Common myeloid progenitor, CD34-positive (primary cell): ENCODE data around the gene CDRT4.
A peak's percentile ranks its signal among the peaks of the same experiment; 100 is the strongest.

Source experiments
- CTCF ChIA-PET: fragments of 350-600 bp; sonication (Branson Sonifier 250); formaldehyde crosslinking; loops from one replicate; lab custom pipeline; 2021; ENCODE audit warnings: antibody characterized with exemption; lab: Charles Lee
- POLR2A ChIA-PET: fragments of 350-600 bp; sonication (Branson Sonifier 250); formaldehyde crosslinking; loops from one replicate; lab custom pipeline; 2021; ENCODE audit warnings: antibody characterized with exemption; lab: Charles Lee
- DNase-seq, 3 donors: peaks; one replicate each; pipeline versions ENCODE4 v3.0.0 to v3.0.0-alpha.2; 2013
- H3K27ac ChIP-seq, 2 experiments: 1 replicate in 1 of 2; 2 replicates in 1 of 2; pipeline ENCODE4 v1.7.0; 2013; ENCODE audit warnings: inconsistent platforms in 2 of 2, low read length in 2 of 2, mild to moderate bottlenecking in 2 of 2, low read depth in 1 of 2, moderate library complexity in 1 of 2; ENCODE audit not compliant: severe bottlenecking in 2 of 2, insufficient read depth in 1 of 2, poor library complexity in 1 of 2
- H3K27me3 ChIP-seq, 5 experiments: replicated peaks in 2 of 5; 1 replicate in 3 of 5; 2 replicates in 2 of 5; pipeline versions ENCODE4 v1.6.1 to v1.7.0; 2013; ENCODE audit warnings: low read length in 4 of 5, mild to moderate bottlenecking in 2 of 5, moderate library complexity in 2 of 5, inconsistent platforms in 1 of 5; ENCODE audit not compliant: insufficient read depth in 5 of 5, control insufficient read depth in 4 of 5
- H3K36me3 ChIP-seq, 4 experiments: 1 replicate in 2 of 4; 2 replicates in 2 of 4; pipeline versions ENCODE4 v1.6.1 to v1.7.0; 2013; ENCODE audit warnings: low read length in 3 of 4, control low read depth in 1 of 4, mild to moderate bottlenecking in 1 of 4; ENCODE audit not compliant: control insufficient read depth in 4 of 4, insufficient read depth in 4 of 4
- H3K4me1 ChIP-seq, 4 experiments: 1 replicate in 3 of 4; 2 replicates in 1 of 4; pipeline versions ENCODE4 v1.6.1 to v1.7.1; 2013; ENCODE audit warnings: low read length in 3 of 4, mild to moderate bottlenecking in 3 of 4, control low read depth in 1 of 4, inconsistent platforms in 1 of 4, moderate library complexity in 1 of 4; ENCODE audit not compliant: control insufficient read depth in 4 of 4, insufficient read depth in 4 of 4; ENCODE audit errors: control extremely low read depth in 1 of 4
- H3K4me3 ChIP-seq, 7 experiments: 1 replicate in 4 of 7; 2 replicates in 3 of 7; pipeline versions ENCODE4 v1.5.1 to v1.7.0; 2013; ENCODE audit warnings: mild to moderate bottlenecking in 7 of 7, low read length in 6 of 7, moderate library complexity in 6 of 7, inconsistent platforms in 2 of 7, low read depth in 2 of 7, control low read depth in 1 of 7; ENCODE audit not compliant: insufficient read depth in 4 of 7, control insufficient read depth in 1 of 7; ENCODE audit errors: extremely low read depth in 1 of 7
- H3K9me3 ChIP-seq, 5 experiments: 1 replicate in 4 of 5; 2 replicates in 1 of 5; pipeline versions ENCODE4 v1.6.1 to v1.7.1; 2013; ENCODE audit warnings: low read length in 4 of 5, mild to moderate bottlenecking in 2 of 5, inconsistent platforms in 1 of 5, low read depth in 1 of 5, moderate library complexity in 1 of 5; ENCODE audit not compliant: control insufficient read depth in 4 of 5, insufficient read depth in 2 of 5; ENCODE audit errors: control extremely low read depth in 1 of 5
- WGBS: methylation state at CpG from one replicate; pipeline ENCODE4 v1.1.5; 2013; ENCODE audit not compliant: insufficient coverage; 5-methylcytosine and 5-hydroxymethylcytosine counted together

Gene CDRT4

GRCh38 chr17:15403276-15403939 lies 64.0 kb downstream of the CDRT4 start:
- Histone ChIP-seq H3K4me3 (no peak overlapping the region), H3K9me3 (no peaks in the 10 kb centered on the region), H3K27me3 (no peaks in the 10 kb centered on the region), H3K27ac (no peak overlapping the region), H3K36me3 (no peaks in the 10 kb centered on the region), H3K4me1 (peaks cover 0 to 7% (median 6%) of the 10 kb centered on the region in 4 experiments)
- ChIA-PET CTCF (no interaction called here), POLR2A (no interaction called here)
- no peak for DNase-seq
- WGBS, result 79% methylated on average over 3 of the region's 3 CpGs

DNA sequence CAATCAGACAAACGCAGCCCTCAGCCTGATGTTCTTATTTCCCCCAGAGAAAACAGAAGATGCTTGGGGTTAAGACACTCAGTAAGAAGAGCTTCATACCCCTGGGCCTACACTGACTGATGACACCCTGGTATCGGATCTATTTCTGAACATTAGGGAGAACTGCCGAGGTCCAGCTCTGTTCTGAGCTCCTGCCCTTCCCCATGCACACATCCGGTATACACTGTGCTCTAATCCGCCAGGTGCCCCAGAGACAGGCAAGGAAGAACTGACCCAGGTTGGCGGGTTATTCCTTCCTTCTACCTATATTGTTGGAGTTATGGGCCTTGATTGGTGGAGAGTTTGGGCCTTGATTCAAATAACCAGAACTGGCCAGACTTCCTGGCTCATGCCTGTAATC lies 68.0 kb downstream of the CDRT4 start:
- peaks cover 0 to 14% (median 13%) of the 10 kb centered on the region in 4 experiments for H3K4me1 ChIP-seq
- 96% methylated on average over 3 of the region's 6 CpGs for WGBS
- no peak for DNase-seq
- ChIA-PET CTCF (interaction anchor here (1.3 to 1.4 kb wide), 2 partner anchors 13 to 102 kb away, joined by 3 read pairs; no protein-coding TSS in a partner anchor), POLR2A (no interaction called here)
- H3K27me3 ChIP-seq, result no peaks in the 10 kb centered on the region
- H3K36me3 ChIP-seq, result no peaks in the 10 kb centered on the region
- no peak overlapping the region for H3K27ac ChIP-seq
- H3K4me3 ChIP-seq, result no peak overlapping the region
- no peaks in the 10 kb centered on the region for H3K9me3 ChIP-seq

- peak overlapping the region in 1 of 7 experiments; percentile 4 for H3K4me3 ChIP-seq
- H3K27me3 ChIP-seq, result no peaks in the 10 kb centered on the region
- CTCF ChIA-PET, result interaction anchor here (0.9 to 1.4 kb wide), 3 partner anchors 13 to 104 kb away, joined by 3 read pairs; no protein-coding TSS in a partner anchor
- POLR2A ChIA-PET, result no interaction called here
- H3K4me1 ChIP-seq, result peaks cover 0 to 14% (median 13%) of the 10 kb centered on the region in 4 experiments
- H3K36me3 ChIP-seq, result no peaks in the 10 kb centered on the region
- peak in 2 of 3 donors; percentile 2 to 3 for DNase-seq
- no peak overlapping the region for H3K27ac ChIP-seq
- H3K9me3 ChIP-seq, result no peaks in the 10 kb centered on the region
- 92% methylated on average over 5 of the region's 5 CpGs for WGBS
These were observed 68.6 kb downstream of the CDRT4 start for GRCh38 chr17:15398736-15399331.

- Histone ChIP-seq H3K27me3 (peaks cover 0 to 1% (median 0%) of the 10 kb centered on the region in 5 experiments), H3K4me3 (peak overlapping the region in 2 of 7 experiments; percentile 4 to 26), H3K9me3 (no peaks in the 10 kb centered on the region), H3K36me3 (no peaks in the 10 kb centered on the region), H3K4me1 (peaks cover 0 to 14% (median 13%) of the 10 kb centered on the region in 4 experiments), H3K27ac (no peak overlapping the region)
- ChIA-PET CTCF (interaction anchor here (0.9 to 1.3 kb wide), 2 partner anchors 12 to 105 kb away, joined by 3 read pairs; no protein-coding TSS in a partner anchor), POLR2A (no interaction called here)
- WGBS, result 23% methylated on average over 5 of the region's 6 CpGs
- peak; percentile 15 to 80 (median 78) for DNase-seq
These were observed 69.1 kb downstream of the CDRT4 start for GRCh38 chr17:15398291-15398690.

GRCh38 chr17:15397620-15398019 lies 69.8 kb downstream of the CDRT4 start:
- 90% methylated on average over 5 of the region's 5 CpGs for WGBS
- Histone ChIP-seq H3K27me3 (peaks cover 0 to 1% (median 0%) of the 10 kb centered on the region in 5 experiments), H3K36me3 (no peaks in the 10 kb centered on the region), H3K4me1 (peaks cover 0 to 14% (median 13%) of the 10 kb centered on the region in 4 experiments), H3K4me3 (no peak overlapping the region), H3K27ac (no peak overlapping the region), H3K9me3 (no peaks in the 10 kb centered on the region)
- ChIA-PET CTCF (no interaction called here), POLR2A (no interaction called here)
- peak in 1 of 3 donors; percentile 6 for DNase-seq

GRCh38 chr17:15395091-15395490 lies 72.3 kb downstream of the CDRT4 start:
- Histone ChIP-seq H3K4me1 (peaks cover 0 to 14% (median 13%) of the 10 kb centered on the region in 4 experiments), H3K9me3 (peaks cover 0 to 2% (median 0%) of the 10 kb centered on the region in 5 experiments), H3K27ac (no peak overlapping the region), H3K36me3 (no peaks in the 10 kb centered on the region), H3K4me3 (no peak overlapping the region), H3K27me3 (peaks cover 0 to 2% (median 0%) of the 10 kb centered on the region in 5 experiments)
- ChIA-PET POLR2A (no interaction called here), CTCF (no interaction called here)
- DNase-seq, result no peak
- 57% methylated on average over 4 of the region's 4 CpGs for WGBS

DNA sequence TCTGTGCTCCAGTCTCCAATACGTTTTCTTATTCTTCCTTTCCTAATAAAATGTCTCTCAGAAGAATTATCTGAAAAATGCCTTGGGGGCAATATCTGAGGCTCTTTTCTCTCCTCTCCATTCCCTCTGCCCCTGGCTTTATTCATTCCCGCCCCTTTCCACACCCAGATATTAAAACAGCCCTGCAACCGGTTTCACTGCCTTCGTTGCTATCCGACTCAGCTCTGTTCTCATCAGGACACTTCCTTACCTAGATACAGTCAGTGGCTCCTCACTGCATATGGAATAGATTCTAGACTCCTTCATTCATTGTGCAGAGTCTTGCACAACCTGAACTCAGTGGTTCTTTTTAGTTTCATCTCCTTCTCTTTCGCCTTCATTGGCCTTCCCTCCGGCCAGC lies 74.0 kb downstream of the CDRT4 start:
- WGBS, result 90% methylated on average over 7 of the region's 7 CpGs
- no peaks in the 10 kb centered on the region for H3K36me3 ChIP-seq
- H3K4me3 ChIP-seq, result no peak overlapping the region
- no peak for DNase-seq
- peaks cover 0 to 2% (median 0%) of the 10 kb centered on the region in 5 experiments for H3K9me3 ChIP-seq
- peaks cover 0 to 8% (median 7%) of the 10 kb centered on the region in 4 experiments for H3K4me1 ChIP-seq
- peaks cover 0 to 2% (median 0%) of the 10 kb centered on the region in 5 experiments for H3K27me3 ChIP-seq
- no peak overlapping the region for H3K27ac ChIP-seq
- ChIA-PET CTCF (no interaction called here), POLR2A (no interaction called here)
